ENCODE measurements around the gene ATRNL1.

Gene ATRNL1

GRCh38 chr10:115982076-115982475 lies 888.9 kb downstream of the ATRNL1 start:
- no peaks in the 10 kb centered on the region for H3K79me2 ChIP-seq (ENCODE audit: low read length)
- no peak for TF ChIP-seq EZH2phosphoT487 (IDR thresholded peaks at IDR 0.05; ENCODE audit: low read depth)
- no peak for TF ChIP-seq CTCF (IDR thresholded peaks at IDR 0.05; ENCODE audit: low read depth, low read length)
- H3K9ac ChIP-seq (ENCODE audit: low read length) = no peak overlapping the region

GRCh38 chr10:115982526-115982925 lies 889.4 kb downstream of the ATRNL1 start:
- Histone ChIP-seq H3K27me3 (ENCODE audit: low read depth, low read length) (no peaks in the 10 kb centered on the region), H4K20me1 (ENCODE audit: insufficient read depth, low read length) (no peaks in the 10 kb centered on the region), H3K4me3 (ENCODE audit: low read length) (no peak overlapping the region), H3K4me1 (ENCODE audit: low read length) (no peaks in the 10 kb centered on the region), H3K4me2 (ENCODE audit: low read length) (no peak overlapping the region), H3K27ac (ENCODE audit: low read length) (no peak overlapping the region), H2AFZ (ENCODE audit: low read depth, low read length) (no peak overlapping the region), H3K36me3 (replicated peaks; ENCODE audit: low read depth, low read length) (no peaks in the 10 kb centered on the region), H3K9ac (ENCODE audit: low read length) (no peak overlapping the region), H3K79me2 (ENCODE audit: low read length) (no peaks in the 10 kb centered on the region), H3K9me3 (ENCODE audit: insufficient read depth, low read length) (no peaks in the 10 kb centered on the region)
- no peak for TF ChIP-seq CTCF (IDR thresholded peaks at IDR 0.05; ENCODE audit: low read depth, low read length)

More at GRCh38 chr10:115982076-115982475, 888.9 kb downstream of the ATRNL1 start:
- H3K4me2 ChIP-seq (ENCODE audit: low read length) = no peak overlapping the region
- H3K27ac ChIP-seq (ENCODE audit: low read length) = no peak overlapping the region
- no peaks in the 10 kb centered on the region for H4K20me1 ChIP-seq (ENCODE audit: insufficient read depth, low read length)
- H3K27me3 ChIP-seq (ENCODE audit: low read depth, low read length) = no peaks in the 10 kb centered on the region
- no peak overlapping the region for H2AFZ ChIP-seq (ENCODE audit: low read depth, low read length)
- no peak overlapping the region for H3K4me3 ChIP-seq (ENCODE audit: low read length)
- no peaks in the 10 kb centered on the region for H3K4me1 ChIP-seq (ENCODE audit: low read length)
- no peaks in the 10 kb centered on the region for H3K9me3 ChIP-seq (ENCODE audit: insufficient read depth, low read length)
- no peaks in the 10 kb centered on the region for H3K36me3 ChIP-seq (replicated peaks; ENCODE audit: low read depth, low read length)

GRCh38 chr10:115985786-115986185 lies 892.6 kb downstream of the ATRNL1 start:
- Histone ChIP-seq H3K27me3 (ENCODE audit: low read depth, low read length) (no peaks in the 10 kb centered on the region), H3K27ac (ENCODE audit: low read length) (no peak overlapping the region), H4K20me1 (ENCODE audit: insufficient read depth, low read length) (no peaks in the 10 kb centered on the region), H3K9me3 (ENCODE audit: insufficient read depth, low read length) (no peaks in the 10 kb centered on the region), H3K4me2 (ENCODE audit: low read length) (no peak overlapping the region), H3K79me2 (ENCODE audit: low read length) (no peaks in the 10 kb centered on the region), H3K4me1 (ENCODE audit: low read length) (no peaks in the 10 kb centered on the region), H3K36me3 (replicated peaks; ENCODE audit: low read depth, low read length) (no peaks in the 10 kb centered on the region), H3K9ac (ENCODE audit: low read length) (no peak overlapping the region), H2AFZ (ENCODE audit: low read depth, low read length) (no peak overlapping the region), H3K4me3 (ENCODE audit: low read length) (no peak overlapping the region)
- TF ChIP-seq EZH2phosphoT487 (IDR thresholded peaks at IDR 0.05; ENCODE audit: low read depth) = no peak
- no peak for TF ChIP-seq CTCF (IDR thresholded peaks at IDR 0.05; ENCODE audit: low read depth, low read length)

GRCh38 chr10:115988380-115988779 lies 895.2 kb downstream of the ATRNL1 start:
- TF ChIP-seq CTCF (IDR thresholded peaks at IDR 0.05; ENCODE audit: low read depth, low read length) (no peak), EZH2phosphoT487 (IDR thresholded peaks at IDR 0.05; ENCODE audit: low read depth) (no peak)
- Histone ChIP-seq H3K4me3 (ENCODE audit: low read length) (no peak overlapping the region), H3K79me2 (ENCODE audit: low read length) (no peaks in the 10 kb centered on the region), H4K20me1 (ENCODE audit: insufficient read depth, low read length) (no peaks in the 10 kb centered on the region), H3K4me1 (ENCODE audit: low read length) (no peaks in the 10 kb centered on the region), H3K27me3 (ENCODE audit: low read depth, low read length) (no peaks in the 10 kb centered on the region), H3K4me2 (ENCODE audit: low read length) (no peak overlapping the region), H3K9me3 (ENCODE audit: insufficient read depth, low read length) (no peaks in the 10 kb centered on the region), H2AFZ (ENCODE audit: low read depth, low read length) (no peak overlapping the region), H3K27ac (ENCODE audit: low read length) (no peak overlapping the region), H3K9ac (ENCODE audit: low read length) (no peak overlapping the region), H3K36me3 (replicated peaks; ENCODE audit: low read depth, low read length) (no peaks in the 10 kb centered on the region)
